Measurements from ENCODE around the gene SST. TPM values are rescaled to one million over a fixed set of nuclear protein-coding genes. Genes with fewer than 3 reads are reported as not detected.

The SST gene
- total RNA-seq, 4 donors from 2014 or later: not detected

GRCh38 chr3:187639927-187640568 lies 30.1 kb downstream of the SST start:
- TF ChIP-seq, protein P1, sequence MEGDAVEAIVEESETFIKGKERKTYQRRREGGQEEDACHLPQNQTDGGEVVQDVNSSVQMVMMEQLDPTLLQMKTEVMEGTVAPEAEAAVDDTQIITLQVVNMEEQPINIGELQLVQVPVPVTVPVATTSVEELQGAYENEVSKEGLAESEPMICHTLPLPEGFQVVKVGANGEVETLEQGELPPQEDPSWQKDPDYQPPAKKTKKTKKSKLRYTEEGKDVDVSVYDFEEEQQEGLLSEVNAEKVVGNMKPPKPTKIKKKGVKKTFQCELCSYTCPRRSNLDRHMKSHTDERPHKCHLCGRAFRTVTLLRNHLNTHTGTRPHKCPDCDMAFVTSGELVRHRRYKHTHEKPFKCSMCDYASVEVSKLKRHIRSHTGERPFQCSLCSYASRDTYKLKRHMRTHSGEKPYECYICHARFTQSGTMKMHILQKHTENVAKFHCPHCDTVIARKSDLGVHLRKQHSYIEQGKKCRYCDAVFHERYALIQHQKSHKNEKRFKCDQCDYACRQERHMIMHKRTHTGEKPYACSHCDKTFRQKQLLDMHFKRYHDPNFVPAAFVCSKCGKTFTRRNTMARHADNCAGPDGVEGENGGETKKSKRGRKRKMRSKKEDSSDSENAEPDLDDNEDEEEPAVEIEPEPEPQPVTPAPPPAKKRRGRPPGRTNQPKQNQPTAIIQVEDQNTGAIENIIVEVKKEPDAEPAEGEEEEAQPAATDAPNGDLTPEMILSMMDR (IDR thresholded peaks at IDR 0.05): no peak
- ATAC-seq (ENCODE audit: low FRiP score): no peak
- no peak for DNase-seq (ENCODE audit: low spot score)

GRCh38 chr3:187636528-187636927 lies 33.7 kb downstream of the SST start:
- ATAC-seq (ENCODE audit: low FRiP score) (no peak), DNase-seq (ENCODE audit: low spot score) (no peak)
- TF ChIP-seq, protein P1 (IDR thresholded peaks at IDR 0.05): no peak

- TF ChIP-seq, protein P1 (IDR thresholded peaks at IDR 0.05): no peak
- ATAC-seq (ENCODE audit: low FRiP score): no peak
- DNase-seq (ENCODE audit: low spot score): no peak
These were observed 39.8 kb downstream of the SST start for GRCh38 chr3:187630404-187630803.

- TF ChIP-seq, protein P1 (IDR thresholded peaks at IDR 0.05): no peak
- ATAC-seq (ENCODE audit: low FRiP score) (peak; percentile 74), DNase-seq (ENCODE audit: low spot score) (no peak)
These were observed 40.5 kb downstream of the SST start for GRCh38 chr3:187629711-187630110.

DNA sequence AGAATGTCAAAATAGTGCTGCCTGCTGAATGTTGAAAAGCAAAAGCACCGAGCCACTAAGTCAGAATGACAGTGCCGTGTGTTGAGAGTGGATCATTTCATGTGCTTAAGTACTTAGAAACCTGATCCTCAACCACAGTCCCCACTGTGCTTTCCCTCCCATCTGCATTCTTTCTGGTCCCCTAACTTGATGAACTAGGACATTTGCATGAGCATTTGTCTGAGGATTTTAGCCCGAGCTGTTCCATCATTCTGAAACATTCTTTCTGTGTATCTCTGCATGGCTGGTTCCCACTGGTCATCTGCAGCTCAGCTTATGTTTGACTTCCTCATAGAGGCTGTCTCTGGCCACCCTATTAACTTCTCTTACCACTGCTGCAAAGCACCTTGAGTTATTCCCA lies 42.0 kb downstream of the SST start:
- no peak for ATAC-seq (ENCODE audit: low FRiP score)
- TF ChIP-seq, protein P1 (IDR thresholded peaks at IDR 0.05): no peak
- DNase-seq (ENCODE audit: low spot score): no peak

DNA sequence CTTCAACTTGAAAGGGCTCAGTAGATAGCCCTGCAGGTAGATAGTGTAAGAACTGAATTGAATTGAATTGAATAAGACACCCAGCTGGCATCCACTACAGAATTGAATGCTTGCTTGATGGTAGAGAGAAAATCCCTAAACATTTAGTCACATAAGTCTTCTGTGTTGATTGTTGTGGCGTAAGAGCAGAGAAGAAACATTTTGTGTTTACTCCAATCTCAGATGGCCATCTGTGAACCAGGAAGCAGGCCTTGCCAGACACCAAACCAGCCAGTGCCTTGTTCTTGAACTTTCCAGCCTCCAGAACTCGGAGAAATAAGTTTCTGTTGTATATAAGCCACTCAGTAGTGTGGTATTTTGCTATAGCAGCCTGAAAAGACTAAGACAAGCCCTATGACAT lies 43.6 kb downstream of the SST start:
- no peak for ATAC-seq (ENCODE audit: low FRiP score)
- TF ChIP-seq, protein P1 (IDR thresholded peaks at IDR 0.05): no peak
- no peak for DNase-seq (ENCODE audit: low spot score)

GRCh38 chr3:187624588-187624987 lies 45.6 kb downstream of the SST start:
- ATAC-seq (ENCODE audit: low FRiP score): no peak
- TF ChIP-seq, protein P1 (IDR thresholded peaks at IDR 0.05): no peak
- no peak for DNase-seq (ENCODE audit: low spot score)

Data from omental fat pad (tissue), 4 donors.